A673 (cell line): Measurements from ENCODE around the gene DNM1.

Experiments
- CTCF ChIP-seq: fragments of 300-800, 200-600 bp; sonication (generic); conservative IDR thresholded peaks from 2 replicates; pipeline ENCODE4 v1.5.1; 2017; ENCODE audit warnings: low read depth, mild to moderate bottlenecking, antibody characterized with exemption, low read length, moderate library complexity, mixed read lengths
- EZH2 ChIP-seq: fragments of 200-600 bp; sonication (generic); IDR thresholded peaks from 2 replicates; pipeline ENCODE4 v1.6.1; 2017; ENCODE audit warnings: borderline replicate concordance, low read depth, mild to moderate bottlenecking, mixed read lengths, antibody characterized with exemption, low read length; ENCODE audit not compliant: poor library complexity, severe bottlenecking

GRCh38 chr9:128202648-128203023 lies 543 bp upstream of the DNM1 start:
- TF ChIP-seq CTCF: no peak
- TF ChIP-seq EZH2: no peak
